Neutrophil (primary cell): ENCODE results near the gene ZBTB39.

Experiments used
- H3K27ac ChIP-seq: fragments of 200-600 bp; sonication (generic); 2 replicates; pipeline ENCODE4 v1.5.1; 2016; ENCODE audit warnings: mild to moderate bottlenecking, moderate library complexity
- H3K27me3 ChIP-seq: fragments of 200-600 bp; sonication (generic); 2 replicates; pipeline ENCODE4 v1.6.0; 2016; ENCODE audit warnings: mild to moderate bottlenecking
- H3K36me3 ChIP-seq: fragments of 200-600 bp; sonication (generic); 2 replicates; pipeline ENCODE4 v1.5.1; 2017
- H3K4me1 ChIP-seq, 2 experiments: fragments of 200-600 bp in 1 of 2; sonication (generic) in 1 of 2; 1 replicate in 1 of 2; 2 replicates in 1 of 2; pipeline versions ENCODE4 v1.5.1 to v1.6.1; 2013 to 2016; ENCODE audit warnings: low read depth in 1 of 2, low read length in 1 of 2, mild to moderate bottlenecking in 1 of 2, moderate library complexity in 1 of 2; ENCODE audit not compliant: control insufficient read depth in 1 of 2, insufficient read depth in 1 of 2
- H3K4me3 ChIP-seq, 2 experiments: fragments of 200-600 bp in 1 of 2; sonication (generic) in 1 of 2; 1 replicate in 1 of 2; 2 replicates in 1 of 2; pipeline ENCODE4 v1.5.1; 2013 to 2016; ENCODE audit warnings: low read depth in 1 of 2, low read length in 1 of 2, mild to moderate bottlenecking in 1 of 2, moderate library complexity in 1 of 2
- H3K9me3 ChIP-seq: fragments of 200-600 bp; sonication (generic); 2 replicates; pipeline ENCODE4 v1.5.1; 2016
- CTCF ChIP-seq: fragments of 200-600 bp; sonication (generic); IDR thresholded peaks from 2 replicates; pipeline ENCODE4 v1.5.1; 2016; ENCODE audit warnings: antibody characterized with exemption

The ZBTB39 gene

GRCh38 chr12:56996793-56997545, 9.4 kb downstream of the ZBTB39 start:
- no peak for TF ChIP-seq CTCF
- Histone ChIP-seq H3K36me3 (no peaks in the 10 kb centered on the region), H3K27me3 (no peaks in the 10 kb centered on the region), H3K27ac (no peak overlapping the region), H3K9me3 (no peaks in the 10 kb centered on the region), H3K4me3 (no peak overlapping the region), H3K4me1 (no peaks in the 10 kb centered on the region)

- H3K9me3 ChIP-seq, result no peaks in the 10 kb centered on the region
- H3K36me3 ChIP-seq, result no peaks in the 10 kb centered on the region
- no peak overlapping the region for H3K27ac ChIP-seq
- no peaks in the 10 kb centered on the region for H3K27me3 ChIP-seq
- H3K4me3 ChIP-seq, result no peak overlapping the region
- no peak for TF ChIP-seq CTCF
- peaks cover 0 to 6% of the 10 kb centered on the region in 2 experiments for H3K4me1 ChIP-seq
Observed at GRCh38 chr12:56995930-56996496, 10.3 kb downstream of the ZBTB39 start.

GRCh38 chr12:56995201-56995929, 11.0 kb downstream of the ZBTB39 start:
- no peak overlapping the region for H3K4me3 ChIP-seq
- no peaks in the 10 kb centered on the region for H3K36me3 ChIP-seq
- H3K27ac ChIP-seq, result no peak overlapping the region
- no peak for TF ChIP-seq CTCF
- no peaks in the 10 kb centered on the region for H3K27me3 ChIP-seq
- no peaks in the 10 kb centered on the region for H3K9me3 ChIP-seq
- H3K4me1 ChIP-seq, result peaks cover 0 to 6% of the 10 kb centered on the region in 2 experiments

- no peaks in the 10 kb centered on the region for H3K36me3 ChIP-seq
- H3K9me3 ChIP-seq, result no peaks in the 10 kb centered on the region
- no peak for TF ChIP-seq CTCF
- H3K27ac ChIP-seq, result no peak overlapping the region
- H3K27me3 ChIP-seq, result peaks cover under 1% of the 10 kb centered on the region
- peaks cover 0 to 6% of the 10 kb centered on the region in 2 experiments for H3K4me1 ChIP-seq
- H3K4me3 ChIP-seq, result no peak overlapping the region
Observed at GRCh38 chr12:56994231-56994746, 12.1 kb downstream of the ZBTB39 start.

- Histone ChIP-seq H3K27ac (no peak overlapping the region), H3K4me1 (peaks cover under 1 to 6% of the 10 kb centered on the region in 2 experiments), H3K36me3 (no peaks in the 10 kb centered on the region), H3K27me3 (peaks cover 10% of the 10 kb centered on the region), H3K9me3 (no peaks in the 10 kb centered on the region), H3K4me3 (no peak overlapping the region)
- TF ChIP-seq CTCF, result no peak
Observed at GRCh38 chr12:56993346-56993745, 13.0 kb downstream of the ZBTB39 start.
